ENCODE results near the gene TMEM140. TPM values are rescaled to one million over a fixed set of nuclear protein-coding genes. Genes with fewer than 3 reads are reported as not detected.
A peak's percentile ranks its signal among the peaks of the same experiment; 100 is the strongest.
"Not testable (repeated sequence)": the region's sequence is repeated elsewhere in the genome, so short reads cannot be mapped to it uniquely, and the experiment has no call there.

Gene TMEM140
- polyA plus RNA-seq, 1 donor (not counting 4 experiments of a cell fraction or from before 2014, with no cell fraction given) = 0.17 TPM

DNA sequence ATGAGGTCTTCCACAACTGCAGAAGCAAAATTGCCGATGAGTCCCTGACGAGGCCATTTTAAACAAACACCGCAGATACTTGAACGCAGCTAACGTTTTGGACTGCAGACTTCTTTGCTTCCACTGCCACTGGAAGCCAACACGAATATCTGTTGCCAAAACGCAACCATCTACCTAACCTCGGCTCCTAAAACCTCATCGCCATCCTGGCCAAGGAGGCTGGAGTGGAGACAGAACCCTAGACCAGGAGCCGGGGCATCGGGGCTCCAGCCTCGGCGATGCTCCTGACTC, 63.0 kb downstream of the TMEM140 start:
- H4K20me1 ChIP-seq (ENCODE audit: control insufficient read depth, extremely low read depth, insufficient read depth, low read length) = no peaks in the 10 kb centered on the region
- peak overlapping the region; percentile 92 for H2AFZ ChIP-seq (ENCODE audit: control insufficient read depth, low read length)
- H3K79me2 ChIP-seq (ENCODE audit: control insufficient read depth, insufficient read depth, low read length) = peaks cover 31% of the 10 kb centered on the region
- no peaks in the 10 kb centered on the region for H3K27me3 ChIP-seq (ENCODE audit: control insufficient read depth, extremely low read depth, insufficient read depth, low read length)
- dilution Hi-C loops (cut with MboI; ENCODE audit: extremely low pct_ligation_motif_present, low sequenced_read_pairs) = no loop called here
- H3K4me1 ChIP-seq (ENCODE audit: control insufficient read depth, extremely low read depth, insufficient read depth, low read length) = peaks cover 40% of the 10 kb centered on the region
- peaks cover 0 to 3% of the 10 kb centered on the region in 2 experiments for H3K36me3 ChIP-seq (ENCODE audit: control insufficient read depth in 2 of 2, extremely low read depth in 1 of 2, insufficient read depth in 2 of 2, low read length in 2 of 2)
- H3K9me3 ChIP-seq (ENCODE audit: control insufficient read depth, low read depth, low read length) = no peaks in the 10 kb centered on the region
- H3K4me3 ChIP-seq (ENCODE audit: control insufficient read depth in 2 of 3, extremely low read depth in 1 of 3, insufficient read depth in 2 of 3, low read depth in 1 of 3, low read length in 3 of 3) = peak overlapping the region; percentile 71 to 86 (median 85)
- DNase-seq (ENCODE audit: low read depth, low spot score) = no peak
- no peak for FAIRE-seq
- H3K9me1 ChIP-seq (ENCODE audit: control insufficient read depth, extremely low read depth, insufficient read depth, low read length) = no peaks in the 10 kb centered on the region
- H3K4me2 ChIP-seq (ENCODE audit: control insufficient read depth, extremely low read depth, insufficient read depth, low read depth, low read length) = peak overlapping the region; percentile 88
- no peak for TF ChIP-seq CTCF (optimal IDR thresholded peaks at IDR 0.05 in 1 of 3, IDR thresholded peaks at IDR 0.05 in 1 of 3, conservative IDR thresholded peaks at IDR 0.05 in 1 of 3; ENCODE audit: extremely low read depth in 1 of 3, insufficient read depth in 2 of 3, low read length in 3 of 3)
- no peak for TF ChIP-seq EZH2 (IDR thresholded peaks at IDR 0.05; ENCODE audit: low read length)
- peak overlapping the region; percentile 87 for H3K9ac ChIP-seq (ENCODE audit: control insufficient read depth, extremely low read depth, insufficient read depth, low read length)
- peak overlapping the region; percentile 76 for H3K27ac ChIP-seq (ENCODE audit: control insufficient read depth, insufficient read depth, low read length)

DNA sequence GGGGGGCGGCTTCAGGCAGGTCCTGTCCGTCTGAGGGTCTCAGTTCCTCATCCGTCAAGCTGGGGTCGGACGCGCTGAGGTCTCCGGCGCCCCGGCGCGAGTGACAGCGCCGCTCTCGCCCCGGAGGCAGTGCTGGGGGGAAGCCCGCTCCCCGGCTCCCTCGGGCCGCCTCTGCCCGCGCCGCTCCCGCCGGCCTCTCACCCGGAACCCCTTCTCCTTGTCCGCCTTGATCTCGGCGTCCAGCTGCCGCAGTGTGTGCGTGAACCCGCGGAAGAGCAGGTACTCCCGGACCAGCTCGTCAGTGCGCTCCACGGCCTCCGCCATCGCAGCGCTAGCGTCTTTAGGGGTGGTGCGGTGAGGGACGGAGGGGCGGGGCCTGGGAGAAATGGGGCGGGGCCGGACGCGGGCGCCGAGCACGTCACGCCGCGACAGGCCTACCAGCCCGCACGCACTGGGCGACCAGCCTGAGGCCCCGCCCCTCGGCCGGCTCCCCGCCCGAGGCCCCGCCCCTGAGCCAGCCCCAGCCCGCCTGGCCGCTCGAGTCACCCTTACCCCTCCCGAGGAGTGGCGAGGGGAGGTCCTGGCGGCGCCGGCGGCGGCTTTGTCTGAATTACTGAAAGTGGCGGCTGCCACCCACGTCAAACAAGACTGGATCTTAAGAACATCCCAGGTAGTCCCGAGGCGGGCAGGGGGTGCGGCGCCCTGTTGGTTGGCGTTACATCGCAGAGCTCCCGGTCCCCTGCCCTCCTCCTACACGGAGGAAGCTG, 63.5 kb downstream of the TMEM140 start, which contains the start of gene WDR91:
Gene WDR91 (minus strand): TSS at position 348 of the 767 bp plus-strand sequence. CDS start 24 bp downstream, at position 324.
- Histone ChIP-seq H3K4me2 (ENCODE audit: control insufficient read depth, extremely low read depth, insufficient read depth, low read depth, low read length) (peak within 1 kb of the TSS; percentile 98), H2AFZ (ENCODE audit: control insufficient read depth, low read length) (peak within 1 kb of the TSS; percentile 97), H3K4me3 (ENCODE audit: control insufficient read depth in 2 of 3, extremely low read depth in 1 of 3, insufficient read depth in 2 of 3, low read depth in 1 of 3, low read length in 3 of 3) (peak within 1 kb of the TSS; percentile 71 to 91 (median 86)), H3K9ac (ENCODE audit: control insufficient read depth, extremely low read depth, insufficient read depth, low read length) (peak within 1 kb of the TSS; percentile 89), H3K4me1 (ENCODE audit: control insufficient read depth, extremely low read depth, insufficient read depth, low read length) (peaks cover 40% of the 10 kb centered on the region), H3K79me2 (ENCODE audit: control insufficient read depth, insufficient read depth, low read length) (peaks cover 31% of the 10 kb centered on the region), H3K27ac (ENCODE audit: control insufficient read depth, insufficient read depth, low read length) (peak within 1 kb of the TSS; percentile 90), H3K9me1 (ENCODE audit: control insufficient read depth, extremely low read depth, insufficient read depth, low read length) (no peaks in the 10 kb centered on the region), H3K27me3 (ENCODE audit: control insufficient read depth, extremely low read depth, insufficient read depth, low read length) (no peaks in the 10 kb centered on the region), H4K20me1 (ENCODE audit: control insufficient read depth, extremely low read depth, insufficient read depth, low read length) (no peaks in the 10 kb centered on the region), H3K36me3 (ENCODE audit: control insufficient read depth in 2 of 2, extremely low read depth in 1 of 2, insufficient read depth in 2 of 2, low read length in 2 of 2) (peaks cover 0 to 3% of the 10 kb centered on the region in 2 experiments), H3K9me3 (ENCODE audit: control insufficient read depth, low read depth, low read length) (no peaks in the 10 kb centered on the region)
- FAIRE-seq (no peak), DNase-seq (ENCODE audit: low read depth, low spot score) (peak; percentile 41)
- no peak for TF ChIP-seq EZH2 (IDR thresholded peaks at IDR 0.05; ENCODE audit: low read length)
- TF ChIP-seq CTCF (optimal IDR thresholded peaks at IDR 0.05 in 1 of 3, IDR thresholded peaks at IDR 0.05 in 1 of 3, conservative IDR thresholded peaks at IDR 0.05 in 1 of 3; ENCODE audit: extremely low read depth in 1 of 3, insufficient read depth in 2 of 3, low read length in 3 of 3) = no peak
- dilution Hi-C loops (cut with MboI; ENCODE audit: extremely low pct_ligation_motif_present, low sequenced_read_pairs) = no loop called here

DNA sequence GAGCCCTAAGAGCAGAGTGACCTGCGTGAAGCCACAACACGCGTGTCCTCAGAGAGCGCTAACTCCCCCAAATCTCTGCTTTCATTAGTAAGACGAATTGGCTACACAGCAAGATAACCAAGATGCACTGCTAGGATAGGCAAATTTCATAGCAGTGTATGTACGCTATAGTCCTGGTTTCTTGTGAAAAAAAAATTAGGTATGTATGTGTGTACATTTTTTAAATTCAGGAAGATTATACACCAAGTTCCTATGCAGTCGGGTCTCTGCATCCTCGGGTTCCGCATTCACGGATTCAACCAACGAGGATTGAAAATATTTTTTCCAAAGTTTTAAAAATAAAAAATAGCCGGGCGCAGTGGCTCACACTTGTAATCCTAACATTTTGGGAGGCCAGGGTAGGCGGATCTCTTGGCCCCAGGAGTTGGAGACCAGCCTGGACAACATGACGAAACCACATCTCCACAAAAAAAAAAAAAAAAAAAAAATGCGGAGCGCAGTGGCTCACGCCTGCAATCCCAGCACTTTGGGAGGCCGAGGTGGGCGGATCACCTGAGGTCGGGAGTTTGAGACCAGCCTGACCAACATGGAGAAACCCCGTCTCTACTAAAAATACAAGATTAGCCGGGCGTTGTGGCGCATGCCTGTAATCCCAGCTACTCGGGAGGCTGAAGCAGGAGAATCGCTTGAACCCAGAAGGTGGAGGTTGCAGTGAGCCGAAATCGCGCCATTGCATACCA, 64.2 kb downstream of the TMEM140 start:
- H4K20me1 ChIP-seq (ENCODE audit: control insufficient read depth, extremely low read depth, insufficient read depth, low read length) = not testable (repeated sequence)

More for the DNA sequence above, 64.2 kb downstream of the TMEM140 start:
- H3K36me3 ChIP-seq (ENCODE audit: control insufficient read depth in 2 of 2, extremely low read depth in 1 of 2, insufficient read depth in 2 of 2, low read length in 2 of 2); H3K27me3 ChIP-seq (ENCODE audit: control insufficient read depth, extremely low read depth, insufficient read depth, low read length); H3K9me1 ChIP-seq (ENCODE audit: control insufficient read depth, extremely low read depth, insufficient read depth, low read length); H3K9me3 ChIP-seq (ENCODE audit: control insufficient read depth, low read depth, low read length); DNase-seq (ENCODE audit: low read depth, low spot score); dilution Hi-C loops (cut with MboI; ENCODE audit: extremely low pct_ligation_motif_present, low sequenced_read_pairs): not testable (repeated sequence)
- H3K27ac ChIP-seq (ENCODE audit: control insufficient read depth, insufficient read depth, low read length) = peak overlapping the region; percentile 90
- H3K9ac ChIP-seq (ENCODE audit: control insufficient read depth, extremely low read depth, insufficient read depth, low read length) = peak overlapping the region; percentile 89
- peak; percentile 9 for FAIRE-seq
- peak overlapping the region; percentile 97 for H2AFZ ChIP-seq (ENCODE audit: control insufficient read depth, low read length)
- peaks cover 40% of the 10 kb centered on the region for H3K4me1 ChIP-seq (ENCODE audit: control insufficient read depth, extremely low read depth, insufficient read depth, low read length)
- peaks cover 31% of the 10 kb centered on the region for H3K79me2 ChIP-seq (ENCODE audit: control insufficient read depth, insufficient read depth, low read length)
- peak overlapping the region; percentile 71 to 91 (median 85) for H3K4me3 ChIP-seq (ENCODE audit: control insufficient read depth in 2 of 3, extremely low read depth in 1 of 3, insufficient read depth in 2 of 3, low read depth in 1 of 3, low read length in 3 of 3)
- H3K4me2 ChIP-seq (ENCODE audit: control insufficient read depth, extremely low read depth, insufficient read depth, low read depth, low read length) = peak overlapping the region; percentile 98
